GM18520 (cell line): ENCODE measurements around the gene OTOGL.
A peak's percentile ranks its signal among the peaks of the same experiment; 100 is the strongest.
"Not testable (repeated sequence)": the region's sequence is repeated elsewhere in the genome, so short reads cannot be mapped to it uniquely, and the experiment has no call there.

Source experiments
- ATAC-seq: cut with Tn5 transposase; IDR thresholded peaks from one replicate; pipeline ENCODE4 v1.9.1; 2021; ENCODE audit not compliant: unreplicated experiment

OTOGL gene, protein sequence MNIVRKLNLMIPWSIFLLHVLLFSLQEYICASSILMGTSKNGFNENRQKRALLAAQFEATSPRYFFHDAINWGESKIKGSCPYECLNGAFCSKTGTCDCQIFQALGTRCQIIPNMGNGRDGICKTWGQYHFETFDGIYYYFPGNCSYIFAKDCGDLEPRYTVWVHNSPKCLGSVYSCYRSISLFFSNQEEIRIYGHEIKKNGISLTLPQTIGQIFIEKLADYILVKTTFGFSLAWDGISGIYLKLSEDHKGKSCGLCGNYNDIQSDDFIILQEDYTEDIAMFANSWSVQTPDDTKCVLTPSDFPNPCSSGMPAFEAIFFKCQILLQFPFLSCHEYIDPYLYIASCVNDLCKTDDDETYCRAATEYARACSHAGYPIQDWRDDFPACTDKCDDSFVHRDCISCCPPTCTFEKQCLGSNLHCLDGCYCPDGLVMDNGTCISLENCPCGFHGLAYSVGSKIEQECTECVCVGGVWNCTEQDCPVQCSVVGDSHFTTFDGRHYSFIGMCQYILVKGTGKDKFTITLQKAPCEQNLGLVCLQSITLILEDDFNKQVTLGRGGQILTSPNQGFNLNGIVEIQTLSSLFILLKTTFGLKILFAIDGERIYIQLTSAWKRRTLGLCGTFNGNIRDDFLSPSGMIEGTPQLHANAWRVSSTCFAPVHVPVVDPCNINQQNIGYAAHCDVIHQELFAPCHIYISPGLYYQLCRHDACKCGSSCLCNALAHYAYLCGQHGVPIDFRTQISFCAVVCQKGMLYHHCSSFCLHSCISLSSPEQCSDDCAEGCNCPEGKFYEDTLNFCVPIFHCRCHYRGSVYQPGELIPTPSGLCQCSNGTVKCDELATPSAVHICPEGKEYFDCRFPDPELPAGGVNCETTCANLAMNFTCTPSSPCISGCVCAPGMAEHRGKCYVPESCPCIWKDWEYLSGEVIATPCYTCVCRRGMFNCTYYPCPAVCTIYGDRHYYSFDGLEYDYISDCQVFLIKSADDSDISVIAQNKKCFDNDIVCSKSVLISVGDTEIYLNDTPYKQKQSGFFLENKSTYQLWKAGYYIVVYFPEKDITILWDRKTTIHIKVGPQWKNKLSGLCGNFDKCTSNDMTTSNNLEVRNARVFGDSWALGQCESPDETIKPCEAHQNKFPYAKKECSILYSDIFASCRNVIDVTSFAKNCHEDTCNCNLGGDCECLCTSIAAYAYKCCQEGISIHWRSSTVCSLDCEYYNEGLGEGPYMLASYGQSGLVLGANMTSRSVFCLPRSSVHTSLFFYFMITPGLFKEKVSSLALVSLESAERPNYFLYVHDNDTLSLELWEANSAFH (N-terminal part only)

DNA sequence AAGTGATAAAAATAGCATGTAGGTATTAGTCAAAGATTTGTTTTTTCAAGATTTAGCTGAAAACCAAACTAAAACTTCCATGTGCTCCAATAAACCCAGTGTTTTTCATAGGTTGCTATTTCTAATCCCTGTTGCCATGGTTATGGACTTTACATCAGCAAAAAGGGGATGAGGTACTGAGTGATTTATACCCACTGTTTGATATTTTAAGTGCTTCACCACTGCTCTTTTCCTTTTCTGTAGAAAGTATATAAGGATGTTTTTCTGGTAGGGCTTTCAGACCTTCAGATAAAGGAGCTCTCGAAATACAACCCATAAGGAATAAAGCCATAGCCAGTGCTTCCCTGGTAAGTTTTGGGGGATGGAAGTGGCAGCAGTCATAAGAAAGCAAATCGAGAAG is at the start of gene OTOGL:
Gene OTOGL (plus strand): TSS at position 279 of the 400 bp plus-strand sequence. CDS start 109,895 bp downstream, outside the sequence.
- ATAC-seq: no peak

DNA sequence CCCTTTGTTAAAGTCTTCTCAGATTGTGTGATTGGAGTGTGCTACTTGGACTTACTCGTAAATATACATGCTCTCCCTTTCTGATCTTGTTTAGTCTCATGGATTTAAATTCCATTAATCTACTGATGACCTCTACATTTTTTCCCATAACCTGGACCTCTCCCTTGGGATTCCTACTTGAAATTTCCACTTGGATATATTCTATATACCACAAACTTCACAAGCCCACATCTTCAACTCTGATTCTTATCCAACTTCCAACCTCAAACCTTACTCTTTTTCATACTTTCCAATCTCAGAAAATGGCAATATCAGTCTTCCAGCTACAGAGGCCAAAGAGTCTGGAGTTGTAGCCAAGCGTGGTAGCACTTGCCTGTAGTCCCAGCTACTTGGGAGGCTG is 49.1 kb upstream of the OTOGL start:
- ATAC-seq: no peak

DNA sequence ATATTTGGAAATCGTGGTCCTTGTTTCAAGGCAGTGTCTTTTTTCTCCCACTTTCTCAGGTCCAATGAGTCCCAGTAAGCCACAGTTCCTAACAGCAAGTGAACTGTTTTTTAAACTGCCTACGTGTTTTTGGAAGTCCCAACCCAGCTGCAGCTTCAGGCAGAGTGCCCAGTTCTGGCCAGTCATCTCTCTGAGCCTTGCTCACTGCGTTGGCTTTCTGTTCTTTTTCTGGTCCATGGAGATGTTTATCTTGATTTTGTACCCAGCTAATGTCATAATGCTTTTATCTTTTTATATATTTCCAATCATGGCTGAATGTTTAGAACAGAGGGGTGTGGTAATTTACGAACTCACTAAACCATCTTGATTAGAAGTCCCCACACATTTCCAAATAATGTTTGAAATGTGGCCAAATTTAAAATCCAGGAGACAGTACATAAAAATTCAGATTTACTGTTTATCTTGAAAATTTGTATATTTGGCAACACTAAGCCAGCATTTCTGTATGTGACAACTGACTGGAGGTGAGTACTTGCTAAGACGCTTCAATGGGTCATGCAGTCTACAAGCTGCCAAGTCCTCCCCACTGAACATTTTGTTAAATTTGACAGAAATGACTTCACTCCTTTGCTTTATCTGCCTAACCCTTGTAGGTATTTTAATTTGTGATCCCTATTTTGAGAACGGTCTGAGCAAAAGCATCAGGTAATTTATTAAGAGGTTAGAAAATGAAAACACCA is 46.1 kb upstream of the OTOGL start:
- no peak for ATAC-seq

DNA sequence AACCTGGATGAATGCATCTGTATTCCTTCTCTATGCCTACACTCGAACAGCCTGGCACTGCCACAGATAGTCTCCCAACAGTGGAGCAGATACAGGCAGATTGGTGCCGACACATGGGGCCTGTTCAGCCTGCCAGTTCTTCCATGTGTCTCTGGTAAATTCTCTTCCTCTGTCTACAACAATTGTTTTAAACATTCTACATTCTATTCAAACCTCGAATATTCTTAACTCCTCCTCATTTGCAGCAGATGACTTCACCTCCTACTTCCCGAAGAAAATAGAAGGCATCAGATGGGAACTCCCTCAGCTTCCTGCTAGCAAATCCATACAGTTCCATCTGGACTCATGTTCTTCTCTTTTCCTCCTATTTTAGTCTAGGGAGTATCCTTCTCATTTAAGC is 43.1 kb upstream of the OTOGL start:
- no peak for ATAC-seq

DNA sequence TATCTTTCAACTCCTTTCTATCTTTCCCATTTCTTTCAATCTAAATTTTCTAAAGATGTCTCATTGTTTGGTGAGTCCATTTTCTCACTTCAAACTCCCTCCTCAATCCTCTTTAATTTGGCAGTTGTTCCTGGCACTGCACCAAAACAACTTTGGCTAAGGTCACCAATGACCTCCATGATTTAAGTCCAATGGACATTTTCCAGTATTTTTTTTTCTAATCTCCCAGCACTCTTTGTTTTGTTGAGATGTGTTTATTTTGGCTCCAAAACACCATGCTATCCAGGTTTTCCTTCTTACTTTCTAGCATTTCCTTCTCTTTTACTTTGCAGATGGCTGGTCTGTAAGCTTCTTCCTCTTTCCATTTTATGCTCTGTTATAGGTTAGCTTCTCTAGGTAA is 42.5 kb upstream of the OTOGL start:
- ATAC-seq: no peak

DNA sequence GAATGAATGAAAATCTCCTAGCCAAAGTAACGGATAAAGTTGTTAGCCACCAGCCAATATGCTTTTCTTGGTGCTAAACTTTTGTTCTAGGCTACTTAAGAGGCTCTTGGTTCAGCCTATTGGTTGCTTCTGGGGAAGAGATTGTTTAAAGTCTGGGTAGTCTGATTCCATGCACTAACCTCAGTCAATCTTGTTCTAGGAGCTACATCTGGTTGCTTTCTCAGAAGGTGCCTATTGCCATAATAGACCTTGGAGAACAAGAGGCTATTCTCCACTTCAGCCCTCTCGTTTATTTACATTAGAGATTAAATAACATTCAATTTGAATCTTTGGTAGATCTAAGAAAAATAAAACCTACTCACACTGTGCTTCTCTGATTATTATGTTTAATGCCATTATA is 40.8 kb upstream of the OTOGL start:
- ATAC-seq: no peak

DNA sequence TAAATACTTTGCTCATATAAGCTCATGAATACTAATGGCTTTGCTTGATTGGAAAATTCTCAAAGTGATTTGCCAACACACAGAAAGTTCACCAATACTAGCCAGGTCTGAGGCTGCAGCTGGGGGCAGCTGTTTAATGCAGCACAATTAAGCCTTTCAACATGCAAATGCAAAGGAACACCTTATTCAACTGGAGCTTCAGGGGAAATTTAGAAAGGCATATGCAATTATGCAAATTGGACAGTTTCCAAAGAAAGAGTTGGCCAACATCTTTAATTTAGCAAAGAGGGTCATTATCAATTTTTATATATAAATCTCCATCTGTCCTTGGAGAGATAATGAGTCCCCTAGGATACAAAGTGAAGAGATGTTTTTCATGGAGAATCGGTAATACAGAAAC is 40.2 kb upstream of the OTOGL start:
- ATAC-seq: no peak

DNA sequence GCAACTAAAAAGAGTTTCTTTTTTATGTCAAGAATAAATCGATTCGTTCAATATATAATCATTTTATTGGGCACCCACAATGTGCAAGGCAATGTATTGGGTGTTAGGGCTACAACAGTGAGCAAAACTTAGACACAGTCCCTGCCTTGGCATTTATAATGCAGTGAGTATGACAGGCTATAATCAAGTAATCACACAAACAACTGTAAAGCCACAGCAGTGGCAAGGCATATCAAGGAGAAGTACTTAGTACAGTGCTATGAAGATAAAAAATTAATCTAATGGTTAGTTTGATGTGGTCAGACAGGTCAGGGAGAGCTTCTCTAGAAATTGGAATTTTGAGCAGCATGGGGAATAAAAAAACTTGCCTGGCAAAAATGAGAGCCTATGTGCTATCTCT is 39.5 kb upstream of the OTOGL start:
- ATAC-seq: no peak

DNA sequence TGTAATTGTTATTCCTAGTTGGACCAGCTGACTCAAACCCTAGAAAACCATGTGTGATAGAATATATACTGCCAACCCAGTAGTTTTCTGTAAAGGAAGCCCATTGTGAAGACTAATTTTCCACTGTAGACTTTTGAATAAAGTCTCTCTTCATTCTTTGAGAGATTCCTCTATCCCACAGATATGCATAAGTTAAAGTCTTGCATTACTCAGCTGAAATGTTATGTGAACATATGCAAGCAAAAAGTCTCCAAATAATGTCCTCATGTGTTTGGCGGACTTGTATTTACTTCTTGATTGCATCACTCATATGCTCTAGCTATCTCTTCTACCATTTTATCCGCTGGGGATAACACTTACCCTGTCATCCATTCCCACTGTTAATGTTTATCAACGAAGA is 35.1 kb upstream of the OTOGL start:
- no peak for ATAC-seq

DNA sequence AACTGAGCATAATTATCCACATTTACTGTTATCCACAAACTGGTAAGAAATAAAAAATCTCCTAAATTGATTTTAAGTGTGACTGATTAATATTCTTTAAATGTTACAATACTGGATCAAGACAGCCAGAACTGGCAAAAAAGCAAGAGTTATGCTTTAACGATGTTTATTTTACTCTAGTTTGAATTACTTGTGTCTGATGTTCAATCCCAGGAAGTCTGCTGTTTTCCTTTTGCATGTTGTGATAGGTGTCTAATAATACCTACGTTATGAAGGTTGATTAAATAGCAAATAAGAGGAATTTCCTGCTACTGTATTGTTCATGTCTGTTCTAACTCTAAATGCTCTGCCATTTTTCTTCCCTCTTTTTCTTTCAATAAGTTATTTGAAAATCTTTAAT is 34.4 kb upstream of the OTOGL start:
- no peak for ATAC-seq

DNA sequence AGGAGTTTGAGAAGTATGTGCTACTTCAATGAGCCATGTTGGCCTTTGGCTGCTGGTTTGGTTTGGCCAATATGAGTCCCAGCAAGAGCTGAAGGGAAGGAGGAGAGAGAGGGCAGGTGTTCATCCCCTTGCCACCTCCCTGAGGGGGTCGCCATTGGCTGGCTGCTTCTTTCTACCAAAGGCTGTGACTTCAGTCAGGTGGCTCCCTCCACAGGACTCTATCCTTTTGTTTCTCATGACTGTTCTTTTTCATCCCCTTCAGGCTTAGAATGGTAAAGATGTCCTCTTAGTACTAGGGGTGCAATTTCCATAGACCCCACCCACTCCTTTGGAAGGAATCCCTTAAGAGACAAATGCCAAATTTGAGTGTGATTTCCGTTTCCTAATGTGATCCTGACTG is 31.2 kb upstream of the OTOGL start:
- no peak for ATAC-seq

DNA sequence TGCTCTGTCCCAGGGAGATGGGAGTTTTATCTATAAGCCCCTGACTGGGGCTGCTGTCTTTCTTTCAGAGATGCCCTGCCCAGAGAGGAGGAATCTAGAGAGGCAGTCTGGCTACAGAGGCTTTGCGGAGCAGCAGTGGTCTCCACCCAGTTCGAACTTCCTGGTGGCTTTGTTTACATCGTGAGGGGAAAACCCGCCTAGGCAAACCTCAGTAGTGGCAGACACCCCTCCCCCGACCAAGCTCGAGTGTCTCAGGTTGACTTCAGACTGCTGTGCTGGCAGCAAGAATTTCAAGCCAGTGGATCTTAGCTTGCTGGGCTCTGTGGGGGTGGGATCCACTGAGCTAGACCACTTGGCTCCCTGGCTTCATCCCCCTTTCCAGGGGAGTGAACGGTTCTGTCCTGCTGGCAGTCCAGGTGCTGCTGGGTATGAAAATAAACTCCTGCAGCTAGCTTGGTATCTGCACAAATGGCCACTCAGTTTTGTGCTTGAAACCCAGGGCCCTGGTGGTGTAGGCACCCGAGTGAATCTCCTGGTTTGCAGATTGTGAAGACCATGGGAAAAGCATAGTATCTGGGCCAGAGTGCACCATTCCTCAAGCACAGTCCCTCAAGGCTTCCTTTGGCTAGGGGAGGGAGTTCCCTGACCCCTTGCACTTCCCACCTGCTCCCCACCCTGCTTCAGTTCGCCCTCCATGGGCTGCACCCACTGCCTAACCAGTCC is 15.3 kb upstream of the OTOGL start:
- not testable (repeated sequence) for ATAC-seq

DNA sequence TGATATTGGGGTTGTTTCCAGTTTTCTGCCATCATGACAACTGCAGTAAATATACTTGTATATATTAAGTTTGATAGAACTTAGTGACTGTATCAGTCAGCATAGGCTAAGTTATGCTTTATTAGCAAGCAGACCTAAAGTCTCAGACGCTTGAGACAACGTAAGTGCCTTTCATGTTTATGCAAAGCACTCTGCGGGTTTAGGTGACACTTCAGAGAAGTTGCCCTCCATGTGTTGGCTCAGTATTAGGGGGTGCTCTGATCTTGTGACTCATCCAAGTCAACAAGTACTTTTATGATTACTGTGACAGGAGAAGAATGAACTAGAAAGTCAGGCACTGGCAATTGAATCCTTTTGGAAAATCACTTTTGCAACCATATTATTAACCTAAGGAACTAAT is 13.3 kb upstream of the OTOGL start:
- ATAC-seq: peak; percentile 43

DNA sequence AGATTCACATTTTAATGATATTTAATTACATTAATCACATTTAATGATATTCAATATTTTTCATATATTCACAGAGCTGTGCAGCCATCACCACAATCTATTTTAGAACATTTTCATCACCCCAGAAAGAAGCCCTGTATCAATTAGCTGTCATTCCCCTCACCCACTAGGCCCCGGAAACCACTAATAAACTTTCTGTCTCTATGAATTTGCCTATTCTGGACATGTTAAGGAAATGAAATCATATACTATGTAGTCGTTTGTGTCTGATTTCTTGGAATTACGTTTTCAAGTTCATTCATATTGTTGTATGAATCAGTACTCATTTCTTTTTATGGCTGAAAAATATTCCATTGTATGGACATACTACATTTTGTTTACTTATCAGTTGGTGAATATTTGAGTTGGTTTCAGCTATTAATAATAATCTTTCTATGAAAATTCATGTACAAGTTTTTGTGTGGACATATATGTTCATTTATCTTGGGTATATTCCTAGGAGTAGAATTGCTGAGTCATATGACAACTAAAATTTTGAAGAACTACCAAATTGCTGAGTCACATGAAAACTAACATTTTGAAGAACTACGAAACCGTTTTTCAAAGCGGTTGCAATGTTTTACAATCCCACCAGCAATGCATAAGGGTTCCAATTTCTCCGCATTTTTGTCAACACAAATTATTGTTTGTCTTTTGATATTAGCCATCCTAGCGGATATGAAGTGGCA is 11.7 kb upstream of the OTOGL start:
- ATAC-seq: no peak

DNA sequence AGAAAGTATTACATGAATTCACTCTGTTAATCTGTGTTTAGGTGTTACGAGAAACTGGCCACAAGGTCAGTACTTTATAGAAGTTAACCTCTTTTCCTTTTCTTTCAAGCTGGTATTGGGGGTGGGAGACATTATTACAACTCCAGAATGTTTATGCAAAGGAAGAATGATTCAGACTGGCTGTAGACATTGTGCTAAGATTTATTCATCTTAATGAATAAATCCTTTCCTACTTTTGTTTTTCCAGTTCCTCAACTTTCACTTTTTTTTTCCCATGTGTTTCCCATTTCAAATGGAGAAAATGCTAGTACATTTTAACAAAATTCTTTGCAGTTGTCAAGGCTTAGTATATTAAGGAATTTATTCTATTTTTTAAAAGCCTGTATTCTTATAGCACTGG is 1.3 kb downstream of the OTOGL start:
- no peak for ATAC-seq

DNA sequence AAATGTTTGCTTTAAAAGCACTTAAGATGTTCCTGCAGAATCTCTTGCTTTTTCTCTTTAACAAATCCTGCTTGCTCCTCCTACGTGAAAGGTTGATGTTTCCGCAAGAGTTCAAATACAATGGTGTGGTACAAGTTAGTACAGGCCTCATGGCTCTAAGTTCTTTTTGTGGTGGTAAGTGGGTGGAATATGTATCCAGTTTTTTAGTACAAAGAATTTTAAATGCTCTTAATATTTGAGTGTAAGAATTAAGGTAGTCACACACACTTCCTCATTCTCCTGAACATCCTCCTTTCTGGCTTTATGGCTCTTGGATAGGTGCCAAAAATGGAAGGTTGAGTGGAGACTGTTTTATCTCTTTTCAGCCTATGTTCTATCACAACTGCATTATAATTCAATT is 1.8 kb downstream of the OTOGL start:
- ATAC-seq: no peak

DNA sequence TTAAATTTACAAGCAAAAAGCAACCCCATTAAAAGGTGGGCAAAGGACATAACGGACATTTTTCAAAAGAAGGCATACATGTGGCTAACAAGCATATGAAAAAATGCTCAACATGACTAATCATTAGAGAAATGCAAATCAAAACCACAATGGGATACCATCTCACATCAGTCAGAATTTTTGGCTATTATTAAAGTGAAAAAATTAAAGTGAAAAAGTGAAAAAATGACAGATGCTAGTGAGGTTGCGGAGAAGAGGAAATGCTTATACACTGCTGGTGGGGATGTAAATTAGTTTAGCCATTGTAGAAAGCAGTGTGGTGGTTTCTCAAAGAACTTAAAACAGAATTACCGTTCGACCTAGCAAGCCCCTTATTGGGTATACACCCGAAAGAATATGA is 7.9 kb downstream of the OTOGL start:
- no peak for ATAC-seq

DNA sequence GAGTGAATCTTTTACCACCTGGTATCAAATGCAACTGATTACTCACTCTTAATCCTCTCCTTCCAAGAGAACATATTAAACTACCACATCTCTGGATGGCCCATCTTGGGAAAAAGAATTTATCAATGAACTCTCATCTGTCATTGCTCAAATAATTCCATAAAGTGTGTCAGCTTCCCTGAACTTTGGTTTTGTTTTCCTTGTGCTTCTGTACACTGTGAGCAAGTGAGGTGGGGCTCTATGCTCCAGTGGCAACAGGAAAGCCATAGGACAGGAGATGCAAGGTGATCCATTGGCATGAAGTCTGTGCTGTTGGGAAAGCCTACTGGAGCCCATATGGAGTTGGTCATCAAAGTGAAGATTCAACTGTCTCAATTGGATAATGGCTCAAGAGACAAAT is 17.4 kb downstream of the OTOGL start:
- ATAC-seq: no peak

DNA sequence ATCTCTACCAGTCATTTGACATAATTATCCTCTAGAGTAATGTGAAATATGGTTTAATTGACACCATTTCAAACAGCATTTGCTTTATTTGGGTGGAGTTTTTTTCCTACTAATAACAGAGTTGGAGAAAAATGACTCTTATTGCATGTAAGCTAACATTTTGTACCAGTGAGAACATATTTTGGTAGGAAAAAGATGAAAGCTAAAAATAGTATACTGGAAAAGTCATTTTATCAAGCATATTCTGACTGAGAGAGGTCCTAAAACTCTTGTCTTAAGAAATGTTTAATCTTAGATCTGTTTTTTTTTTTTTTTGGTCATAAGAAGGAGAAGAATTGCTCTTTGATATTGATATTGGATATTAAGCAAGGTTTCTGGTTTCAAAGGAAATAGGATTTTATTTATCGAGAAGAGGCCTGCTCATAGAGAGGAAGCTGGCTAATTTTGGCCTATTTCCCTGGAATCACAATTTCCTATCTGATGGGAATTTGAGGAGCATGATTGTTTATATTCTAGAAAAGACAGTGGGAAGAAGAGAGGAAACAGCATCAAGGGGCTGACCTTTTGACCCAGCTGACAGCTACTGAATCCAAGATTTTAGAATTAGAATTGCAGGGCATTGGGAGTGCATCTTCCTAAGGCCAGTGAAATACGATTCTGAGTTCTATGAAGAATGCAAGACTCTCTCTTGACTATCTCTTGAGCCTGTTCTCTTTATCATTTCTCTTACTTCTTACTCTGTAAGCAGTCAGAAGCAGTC is 19.4 kb downstream of the OTOGL start:
- no peak for ATAC-seq
